Activated T-cell treated with anti-CD3 and anti-CD28 coated beads for 1 hour (primary cell): ENCODE measurements around the gene SP1.
"Not testable (repeated sequence)": the region's sequence is repeated elsewhere in the genome, so short reads cannot be mapped to it uniquely, and the experiment has no call there.

Experiments used
- DNase-seq: peaks from one replicate; pipeline ENCODE4 v3.0.0-alpha.2; 2020; ENCODE audit warnings: low read depth

SP1 gene

DNA sequence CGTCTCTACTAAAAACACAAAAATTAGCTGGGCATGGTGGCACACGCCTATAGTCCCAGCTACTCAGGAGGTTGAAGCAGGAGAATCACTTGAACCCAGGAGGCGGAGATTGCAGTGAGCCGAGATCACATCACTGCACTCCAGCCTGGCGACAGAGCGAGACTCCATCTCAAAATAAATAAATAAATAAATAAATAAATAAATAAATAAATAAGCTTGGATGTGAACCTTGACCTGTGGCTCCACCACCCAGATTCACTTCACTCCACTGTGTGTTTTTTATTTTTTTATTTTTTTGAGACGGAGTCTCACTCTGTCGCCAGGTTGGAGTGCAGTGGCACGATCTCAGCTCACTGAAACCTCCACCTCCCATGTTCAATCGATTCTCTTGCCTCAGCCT, 18.3 kb upstream of the SP1 start:
- not testable (repeated sequence) for DNase-seq

DNA sequence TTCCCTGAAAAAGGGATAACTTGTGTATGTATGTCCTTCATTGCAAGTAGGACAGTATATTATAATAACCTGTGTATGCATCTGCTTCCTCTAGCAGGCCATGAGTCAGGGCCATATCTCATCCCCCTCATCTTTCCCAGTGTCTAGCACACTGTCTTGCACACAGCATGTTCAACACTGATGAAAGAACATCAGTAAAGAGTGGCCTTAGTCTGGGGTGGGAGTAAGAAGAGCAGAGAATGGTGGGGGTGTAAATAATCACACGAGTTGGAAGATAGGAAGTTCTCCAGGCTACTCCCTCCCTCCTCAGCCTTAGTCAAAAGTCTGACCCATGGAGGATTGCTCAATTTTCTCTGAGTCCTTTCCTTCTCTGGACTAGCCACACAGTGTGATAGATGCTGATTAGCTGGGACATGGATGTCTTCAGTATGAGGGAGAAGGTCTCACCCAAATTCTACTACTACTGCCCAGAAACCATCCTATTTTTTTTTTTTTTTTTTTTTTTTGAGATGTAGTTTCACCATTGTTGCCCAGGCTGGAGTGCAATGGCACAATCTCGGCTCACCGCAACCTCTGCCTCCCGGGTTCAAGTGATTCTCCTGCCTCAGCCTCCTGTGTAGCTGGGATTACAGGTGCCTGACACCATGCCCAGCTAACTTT, 14.6 kb upstream of the SP1 start:
- DNase-seq = no peak

DNA sequence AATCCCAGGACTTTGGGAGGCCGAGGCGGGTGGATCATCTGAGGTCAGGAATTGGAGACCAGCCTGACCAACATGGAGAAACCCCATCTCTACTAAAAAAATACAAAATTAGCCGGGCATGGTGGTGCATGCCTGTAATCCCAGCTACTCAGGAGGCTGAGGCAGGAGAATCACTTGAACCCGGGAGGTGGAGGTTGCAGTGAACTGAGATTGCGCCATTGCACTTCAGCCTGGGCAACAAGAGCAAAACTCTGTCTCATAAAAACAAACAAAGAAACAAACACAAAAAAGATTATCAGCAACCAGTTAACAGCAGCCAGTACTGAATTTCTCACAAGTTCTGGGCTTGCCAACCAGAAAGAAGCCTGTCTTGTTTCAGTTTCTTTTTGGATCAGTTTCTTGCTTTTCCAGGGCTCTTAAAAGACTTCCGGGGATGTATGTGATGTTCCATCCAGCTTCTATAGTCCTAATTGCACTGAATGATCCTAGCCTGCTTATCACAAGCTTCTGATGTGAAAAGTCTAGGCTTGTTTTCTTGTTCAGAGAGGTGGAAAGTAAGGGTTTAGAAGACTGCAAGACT, 6.3 kb upstream of the SP1 start:
- not testable (repeated sequence) for DNase-seq

DNA sequence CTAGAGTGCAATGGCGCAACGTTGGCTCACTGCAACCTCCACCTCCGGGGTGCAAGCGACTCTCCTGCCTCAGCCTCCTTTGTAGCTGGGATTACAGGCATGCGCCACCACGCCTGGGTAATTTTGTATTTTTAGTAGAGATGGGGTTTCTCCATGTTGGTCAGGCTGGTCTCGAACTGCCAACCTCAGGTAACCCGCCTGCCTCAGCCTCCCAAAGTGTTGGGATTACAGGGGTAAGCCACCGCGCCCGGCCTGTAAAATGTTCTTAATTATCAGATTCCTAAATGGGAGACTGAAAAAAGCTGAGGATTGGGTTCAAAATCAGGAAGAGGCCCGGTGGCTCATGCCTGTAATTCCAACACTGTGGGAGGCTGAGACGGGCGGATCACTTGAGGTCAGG, 5.7 kb upstream of the SP1 start:
- not testable (repeated sequence) for DNase-seq

DNA sequence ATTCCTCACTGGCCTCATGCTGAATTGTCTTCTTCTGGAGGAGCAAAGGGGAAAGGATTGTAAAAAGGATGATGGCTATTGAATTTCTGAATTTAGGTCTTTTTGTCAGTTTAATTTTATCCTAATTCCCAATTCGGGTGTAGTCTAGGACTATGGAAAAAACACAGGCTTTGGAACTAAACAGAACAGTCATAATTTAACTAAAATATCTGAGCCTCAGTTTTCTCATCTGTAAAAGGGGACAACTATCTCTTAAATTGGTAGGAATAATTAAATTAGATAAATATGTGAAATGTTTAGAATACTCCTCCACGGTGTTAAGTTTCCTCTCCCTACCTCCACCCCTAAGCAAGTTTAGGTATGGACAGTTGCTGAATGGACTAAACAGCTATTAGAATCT, 3.2 kb upstream of the SP1 start:
- no peak for DNase-seq

DNA sequence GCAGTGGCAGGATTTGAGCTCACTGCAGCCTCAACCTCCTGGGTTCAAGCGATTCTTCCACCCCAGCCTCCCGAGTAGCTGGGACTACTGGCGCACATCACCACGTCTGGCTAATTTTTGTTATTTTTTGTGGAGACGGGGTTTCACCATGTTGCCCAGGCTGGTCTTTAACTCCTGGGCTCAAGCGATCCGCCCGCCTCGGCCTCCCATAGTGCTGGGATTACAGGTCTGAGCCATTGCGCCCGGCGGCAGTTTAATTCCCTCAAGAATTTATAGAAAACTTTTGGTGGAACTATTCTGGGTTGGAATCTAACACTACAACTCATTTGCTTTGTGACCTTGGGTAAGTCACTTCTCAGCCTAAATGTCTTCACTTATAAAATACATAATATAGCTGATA, 1.8 kb upstream of the SP1 start:
- DNase-seq = no peak

DNA sequence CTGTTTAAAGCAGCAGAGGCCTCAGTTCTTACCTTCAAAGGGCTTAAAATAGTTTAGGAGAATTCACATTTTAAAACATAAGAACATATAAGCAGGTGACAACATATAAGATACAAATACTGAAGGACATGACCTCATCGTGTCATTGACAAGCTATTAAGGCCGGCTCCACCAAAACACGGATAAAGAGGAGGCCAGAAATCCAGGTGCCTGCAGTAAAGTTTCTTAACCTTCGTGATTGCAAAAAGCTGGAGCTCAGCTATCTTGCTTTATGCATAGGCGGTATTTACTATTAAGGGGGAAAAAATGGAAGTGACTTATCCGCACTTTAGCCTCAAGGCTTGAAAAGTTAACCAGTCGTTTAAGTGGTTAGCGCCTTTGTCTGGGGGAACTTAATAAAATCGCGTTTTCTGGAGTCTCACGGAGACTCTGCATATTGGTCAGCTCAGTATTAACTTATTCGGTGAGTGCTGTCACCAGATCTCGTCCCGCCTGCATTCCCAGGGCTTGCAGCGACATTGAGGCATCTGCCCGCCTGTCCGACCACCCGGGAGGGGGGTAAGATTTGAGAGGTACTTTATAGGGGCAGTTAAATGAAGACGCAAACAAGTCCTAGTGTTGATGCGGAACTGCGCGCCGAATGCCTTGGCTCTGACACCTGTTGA, 1.1 kb upstream of the SP1 start:
- no peak for DNase-seq

DNA sequence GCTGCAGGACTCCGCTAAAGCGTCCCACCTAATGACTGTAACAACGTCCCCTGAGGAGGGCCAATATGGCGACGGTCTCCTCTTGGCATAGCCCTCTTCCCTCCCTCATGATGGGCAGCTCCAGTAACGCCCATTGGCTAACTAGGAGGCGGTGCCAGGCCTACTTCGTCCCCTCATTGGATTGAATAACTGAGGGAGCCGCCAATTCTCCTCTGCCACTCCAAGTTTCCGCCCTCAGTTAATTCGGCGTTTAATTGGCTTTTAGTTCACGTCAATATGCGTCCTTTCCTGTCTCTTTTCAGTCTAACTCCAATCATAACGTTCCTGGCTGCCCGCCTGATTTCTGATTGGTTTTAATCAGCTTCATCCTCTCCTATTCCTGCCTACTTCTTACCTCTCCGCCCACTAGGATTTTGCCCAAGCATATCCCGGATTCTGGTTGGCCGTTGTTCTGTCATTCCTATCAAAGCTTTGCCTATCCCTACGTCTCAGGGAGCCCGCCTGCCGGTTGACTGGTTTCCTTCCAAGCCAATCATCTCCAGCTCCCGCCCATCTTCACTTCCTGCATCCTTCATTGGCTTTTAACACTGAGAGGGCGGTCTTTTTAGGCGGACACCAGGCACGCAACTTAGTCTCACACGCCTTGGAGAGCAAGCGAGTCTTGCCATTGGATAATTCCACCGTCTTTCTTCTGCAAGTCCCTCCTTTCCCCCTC, 430 bp upstream of the SP1 start:
- peak; percentile 78 for DNase-seq

DNA sequence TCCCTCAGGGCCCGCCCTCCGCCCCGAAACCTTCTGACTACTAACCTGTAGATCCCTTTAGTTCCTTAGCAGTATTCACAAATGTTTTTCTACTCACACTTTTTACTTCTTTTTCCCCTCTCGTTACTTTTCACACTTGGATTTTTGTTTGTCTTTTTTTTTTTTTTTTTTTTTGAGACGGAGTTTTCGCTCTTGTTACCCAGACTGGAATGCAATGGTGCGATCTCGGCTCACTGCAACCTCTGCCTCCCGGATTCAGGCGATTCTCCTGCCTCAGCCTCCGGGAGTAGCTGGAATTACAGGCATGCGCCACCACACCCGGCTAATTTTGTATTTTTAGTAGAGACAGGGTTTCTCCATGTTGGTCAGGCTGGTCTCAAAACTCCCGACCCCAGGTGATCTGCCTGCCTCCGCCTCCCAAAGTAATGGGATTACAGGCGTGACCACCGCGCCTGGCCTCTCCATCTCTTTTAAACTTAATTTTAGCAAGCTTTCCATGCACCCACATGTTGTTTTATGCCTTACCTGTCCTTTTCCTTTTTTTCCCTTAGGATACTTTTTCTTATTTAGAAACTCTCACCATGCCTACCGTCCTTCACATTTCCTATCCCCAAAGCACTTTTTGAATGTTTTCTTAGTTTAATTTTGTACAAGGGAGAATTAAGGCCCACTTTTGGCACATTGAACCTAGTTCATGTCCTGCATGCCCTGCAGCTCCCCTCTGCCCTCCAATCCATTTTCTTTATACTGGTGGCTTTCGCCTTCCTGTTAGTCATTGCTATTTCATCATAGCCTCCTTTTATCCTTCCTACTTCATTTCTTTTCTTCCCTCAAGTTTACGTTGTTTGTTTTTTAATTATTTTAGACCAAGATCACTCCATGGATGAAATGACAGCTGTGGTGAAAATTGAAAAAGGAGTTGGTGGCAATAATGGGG, 1.1 kb downstream of the SP1 start:
- DNase-seq = no peak

DNA sequence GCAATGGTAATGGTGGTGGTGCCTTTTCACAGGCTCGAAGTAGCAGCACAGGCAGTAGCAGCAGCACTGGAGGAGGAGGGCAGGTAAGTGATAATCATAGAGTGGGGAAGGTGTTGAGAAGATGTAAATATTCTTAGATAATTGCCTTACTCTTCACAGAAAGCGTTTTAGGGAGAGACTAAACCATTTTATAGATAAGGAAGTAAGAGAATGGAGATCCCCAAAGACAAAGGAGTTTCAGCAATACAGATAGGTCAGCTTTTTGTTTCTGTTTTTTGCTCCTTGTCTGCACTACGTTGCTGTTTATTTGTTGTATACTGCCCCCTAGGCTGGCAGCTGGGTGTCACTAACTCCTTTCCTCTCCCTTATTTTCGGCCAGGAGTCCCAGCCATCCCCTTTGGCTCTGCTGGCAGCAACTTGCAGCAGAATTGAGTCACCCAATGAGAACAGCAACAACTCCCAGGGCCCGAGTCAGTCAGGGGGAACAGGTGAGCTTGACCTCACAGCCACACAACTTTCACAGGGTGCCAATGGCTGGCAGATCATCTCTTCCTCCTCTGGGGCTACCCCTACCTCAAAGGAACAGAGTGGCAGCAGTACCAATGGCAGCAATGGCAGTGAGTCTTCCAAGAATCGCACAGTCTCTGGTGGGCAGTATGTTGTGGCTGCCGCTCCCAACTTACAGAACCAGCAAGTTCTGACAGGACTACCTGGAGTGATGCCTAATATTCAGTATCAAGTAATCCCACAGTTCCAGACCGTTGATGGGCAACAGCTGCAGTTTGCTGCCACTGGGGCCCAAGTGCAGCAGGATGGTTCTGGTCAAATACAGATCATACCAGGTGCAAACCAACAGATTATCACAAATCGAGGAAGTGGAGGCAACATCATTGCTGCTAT, 2.0 kb downstream of the SP1 start:
- no peak for DNase-seq

DNA sequence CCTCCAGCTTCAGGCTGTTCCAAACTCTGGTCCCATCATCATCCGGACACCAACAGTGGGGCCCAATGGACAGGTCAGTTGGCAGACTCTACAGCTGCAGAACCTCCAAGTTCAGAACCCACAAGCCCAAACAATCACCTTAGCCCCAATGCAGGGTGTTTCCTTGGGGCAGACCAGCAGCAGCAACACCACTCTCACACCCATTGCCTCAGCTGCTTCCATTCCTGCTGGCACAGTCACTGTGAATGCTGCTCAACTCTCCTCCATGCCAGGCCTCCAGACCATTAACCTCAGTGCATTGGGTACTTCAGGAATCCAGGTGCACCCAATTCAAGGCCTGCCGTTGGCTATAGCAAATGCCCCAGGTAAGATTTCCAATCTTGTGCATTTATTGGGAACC, 3.3 kb downstream of the SP1 start:
- DNase-seq = no peak

DNA sequence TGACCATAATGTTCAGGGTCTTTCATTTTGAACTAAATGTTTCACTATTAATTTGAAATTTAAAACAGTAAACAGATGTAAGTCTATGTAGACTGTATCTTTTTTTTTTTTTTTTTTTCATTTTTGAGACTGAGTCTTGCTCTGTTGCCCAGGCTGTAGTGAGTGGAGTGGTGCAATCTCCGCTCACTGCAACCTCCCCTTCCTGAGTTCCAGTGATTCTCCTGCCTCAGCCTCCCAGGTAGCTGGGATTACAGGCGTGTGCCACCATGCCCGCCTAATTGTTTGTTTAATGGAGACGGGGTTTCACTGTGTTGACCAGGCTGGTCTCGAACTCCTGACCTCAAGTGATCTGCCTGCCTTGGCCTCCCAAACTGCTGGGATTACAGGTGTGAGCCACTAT, 6.4 kb downstream of the SP1 start:
- not testable (repeated sequence) for DNase-seq

DNA sequence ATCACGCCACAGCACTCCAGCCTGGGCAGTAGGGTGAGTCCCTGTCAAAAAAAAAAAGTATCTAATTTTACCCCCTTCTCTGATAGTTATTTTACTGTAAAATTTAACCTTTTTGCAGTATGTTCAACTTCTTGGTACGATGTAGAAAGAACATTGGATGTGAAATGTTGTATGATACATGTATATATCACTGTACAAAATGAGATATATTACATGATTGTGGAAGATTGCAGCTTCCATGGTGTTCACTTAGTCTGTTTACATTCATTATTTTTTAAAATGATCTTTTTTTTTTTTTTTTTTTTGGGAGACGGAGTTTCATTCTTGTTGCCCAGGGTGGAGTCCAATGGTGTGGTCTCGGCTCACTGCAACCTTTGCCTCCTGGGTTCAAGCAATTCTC, 9.0 kb downstream of the SP1 start:
- DNase-seq = no peak

DNA sequence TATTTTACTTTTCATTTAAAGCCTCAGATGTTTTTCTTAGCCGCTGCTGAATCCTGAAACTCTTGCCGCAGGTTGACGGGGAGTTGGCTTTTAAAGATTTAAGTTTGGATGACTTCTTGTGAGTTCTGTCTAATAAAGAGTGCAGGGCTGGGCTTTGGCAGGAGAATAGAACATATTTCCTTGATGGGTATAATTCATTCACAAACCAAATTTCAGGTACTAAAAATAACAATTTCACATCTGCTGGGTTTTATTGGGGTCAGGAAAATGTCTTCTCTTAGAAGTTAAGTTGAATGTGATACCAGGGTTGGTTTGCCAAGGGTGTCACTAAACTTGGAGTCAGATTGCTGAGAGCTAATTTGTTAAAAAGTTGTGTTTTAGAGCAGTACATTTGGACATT, 9.7 kb downstream of the SP1 start:
- DNase-seq = no peak

DNA sequence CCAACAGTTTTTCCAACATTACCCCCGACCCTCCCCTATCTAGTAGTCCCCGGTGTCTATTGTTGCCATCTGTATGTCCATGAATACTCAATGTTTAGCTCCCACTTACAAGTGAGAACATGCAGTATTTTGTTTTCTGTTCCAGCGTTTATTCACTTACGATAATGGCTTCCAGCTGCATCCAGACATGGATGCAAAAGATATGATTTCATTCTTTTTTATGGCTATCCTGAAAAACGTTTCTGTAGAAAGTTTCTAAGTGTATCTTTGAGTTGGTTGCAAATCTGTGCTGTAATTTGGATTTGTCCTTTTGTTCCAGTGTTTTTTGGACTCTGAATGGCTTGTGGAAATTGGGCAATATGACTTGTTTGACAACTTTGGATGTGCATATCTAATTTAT, 11.7 kb downstream of the SP1 start:
- no peak for DNase-seq

DNA sequence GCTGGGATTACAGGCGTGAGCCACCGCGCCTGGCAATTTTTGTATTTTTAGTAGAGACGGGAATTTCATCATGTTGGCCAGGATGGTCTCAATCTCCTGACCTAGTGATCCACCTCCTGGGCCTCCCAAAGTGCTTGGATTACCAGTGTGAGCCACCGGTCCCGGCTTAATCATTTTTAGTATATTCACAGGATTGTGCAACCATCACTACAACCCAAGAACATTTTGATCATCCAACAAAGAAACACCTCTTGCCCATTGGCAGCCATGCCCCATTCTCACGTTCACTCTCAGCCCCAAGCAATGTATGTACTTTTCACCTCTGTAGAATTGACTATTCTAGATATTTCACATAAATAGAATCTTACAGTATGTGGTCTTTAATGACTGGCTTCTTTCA, 19.9 kb downstream of the SP1 start:
- DNase-seq = no peak

DNA sequence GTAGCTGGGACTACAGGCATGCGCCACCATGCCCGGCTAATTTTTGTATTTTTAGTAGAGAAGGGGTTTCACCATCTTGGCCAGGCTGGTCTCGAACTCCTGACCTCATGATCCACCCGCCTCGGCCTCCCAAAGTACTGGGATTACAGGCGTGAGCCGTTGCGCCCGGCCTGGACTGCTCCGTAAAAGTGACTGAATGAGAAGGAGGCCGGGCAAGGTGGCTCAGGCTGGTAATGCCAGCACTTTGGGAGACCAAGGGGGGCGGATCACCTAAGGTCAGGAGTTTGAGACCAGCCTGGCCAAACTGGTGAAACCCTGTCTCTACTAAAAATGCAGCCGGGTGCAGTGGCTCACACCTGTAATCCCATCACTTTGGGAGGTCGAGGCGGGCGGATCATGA, 22.4 kb downstream of the SP1 start:
- DNase-seq = not testable (repeated sequence)

DNA sequence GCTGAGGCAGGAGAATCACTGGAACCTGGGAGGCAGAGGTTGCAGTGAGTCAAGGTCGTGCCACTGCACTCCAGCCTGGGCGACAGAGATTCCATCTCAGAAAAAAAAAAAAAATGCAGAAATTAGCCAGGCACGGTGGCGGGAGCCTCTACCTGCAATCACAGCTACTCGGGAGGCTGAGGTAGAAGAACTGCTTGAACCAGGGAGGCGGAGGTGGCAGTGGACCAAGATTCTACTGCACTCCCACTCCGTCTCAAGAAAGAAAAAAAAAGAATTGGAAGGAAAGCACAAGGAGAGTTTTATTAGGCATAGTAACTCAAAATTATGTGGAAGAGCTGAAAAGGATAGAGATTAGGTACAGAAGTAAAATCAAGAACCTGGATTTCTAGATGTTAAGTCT, 22.9 kb downstream of the SP1 start:
- no peak for DNase-seq

DNA sequence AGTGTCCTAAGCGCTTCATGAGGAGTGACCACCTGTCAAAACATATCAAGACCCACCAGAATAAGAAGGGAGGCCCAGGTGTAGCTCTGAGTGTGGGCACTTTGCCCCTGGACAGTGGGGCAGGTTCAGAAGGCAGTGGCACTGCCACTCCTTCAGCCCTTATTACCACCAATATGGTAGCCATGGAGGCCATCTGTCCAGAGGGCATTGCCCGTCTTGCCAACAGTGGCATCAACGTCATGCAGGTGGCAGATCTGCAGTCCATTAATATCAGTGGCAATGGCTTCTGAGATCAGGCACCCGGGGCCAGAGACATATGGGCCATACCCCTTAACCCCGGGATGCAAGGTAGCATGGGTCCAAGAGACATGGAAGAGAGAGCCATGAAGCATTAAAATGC, 31.0 kb downstream of the SP1 start:
- DNase-seq = no peak

DNA sequence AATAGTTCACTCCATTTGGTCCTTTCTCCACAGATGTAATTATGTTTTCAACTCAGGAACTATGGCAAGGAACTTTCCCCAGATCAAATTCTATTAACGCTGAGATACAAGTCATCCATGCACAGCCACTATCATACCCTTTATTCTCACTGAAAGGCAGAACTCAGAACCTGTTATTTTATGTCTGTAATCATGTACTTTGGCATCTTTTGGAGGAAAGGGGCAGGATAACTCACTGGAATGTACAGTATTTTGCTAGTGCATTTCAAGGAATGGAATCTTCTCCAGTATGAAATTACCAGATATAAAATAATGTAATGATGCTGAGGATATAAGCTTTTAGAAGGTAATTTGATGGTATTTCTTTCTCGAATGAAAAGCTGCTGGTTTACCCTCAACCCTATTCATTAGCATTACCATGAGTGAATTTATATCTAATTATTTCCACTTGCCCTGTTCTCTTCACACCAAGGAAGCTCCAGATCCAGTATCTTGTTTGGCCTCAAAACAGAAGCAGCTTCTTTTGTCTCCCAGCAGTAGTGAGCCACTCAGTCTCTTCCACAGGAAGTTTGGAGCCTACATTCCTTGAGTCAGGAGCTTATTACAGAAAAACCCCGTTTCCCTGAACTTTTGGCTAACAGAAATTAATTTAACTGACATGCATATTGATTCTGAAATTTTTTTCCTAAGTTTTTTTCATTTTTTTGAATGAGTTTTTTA, 33.7 kb downstream of the SP1 start:
- no peak for DNase-seq
